ENCODE results near the gene SLC5A10. TPM values are rescaled to one million over a fixed set of nuclear protein-coding genes. Genes with fewer than 3 reads are reported as not detected.

SLC5A10 gene
- total RNA-seq = not detected in 2 replicates

DNA sequence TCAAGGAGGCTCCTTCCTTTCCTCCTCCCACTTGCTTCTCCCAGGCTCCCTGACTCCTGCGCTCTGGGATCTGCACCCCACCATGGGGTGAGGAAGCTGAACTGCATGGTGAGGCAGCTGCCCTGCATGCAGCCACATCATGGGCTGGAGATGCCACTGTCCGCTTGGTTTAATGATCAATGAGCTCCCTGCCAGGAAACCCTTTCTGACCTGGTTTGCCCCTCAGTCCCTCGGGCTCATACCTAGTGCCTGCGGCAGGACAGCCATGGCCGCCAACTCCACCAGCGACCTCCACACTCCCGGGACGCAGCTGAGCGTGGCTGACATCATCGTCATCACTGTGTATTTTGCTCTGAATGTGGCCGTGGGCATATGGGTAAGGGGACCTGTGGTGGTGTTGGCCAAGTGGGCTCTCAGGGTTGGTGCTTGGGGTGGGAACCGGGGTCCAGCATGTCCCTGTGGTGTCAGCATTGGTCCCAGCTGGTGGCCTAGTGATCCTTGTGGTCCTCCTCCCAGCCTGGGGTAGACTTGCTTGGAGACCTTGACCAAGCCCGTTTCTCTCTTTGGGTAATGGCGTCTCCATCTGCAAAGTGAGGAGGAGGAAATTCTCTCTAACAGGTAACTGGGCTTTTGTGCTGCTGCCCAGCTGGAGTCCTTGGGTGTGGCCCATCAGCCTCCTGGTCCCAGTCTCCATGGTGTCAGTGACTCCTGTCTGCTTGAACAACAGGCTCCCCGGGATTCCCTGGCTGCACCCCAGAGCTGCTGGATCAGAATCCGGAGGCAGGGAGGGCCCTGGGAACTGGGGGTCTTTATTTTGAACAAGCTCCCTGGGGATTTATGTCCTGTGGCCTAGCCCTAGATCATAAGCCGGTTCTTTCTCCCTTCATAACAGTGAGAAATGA is at the start of gene SLC5A10:
SLC5A10 (plus strand) TSS at position 225 of the 902 bp plus-strand sequence; CDS start at position 266, 41 bp downstream.

DNA sequence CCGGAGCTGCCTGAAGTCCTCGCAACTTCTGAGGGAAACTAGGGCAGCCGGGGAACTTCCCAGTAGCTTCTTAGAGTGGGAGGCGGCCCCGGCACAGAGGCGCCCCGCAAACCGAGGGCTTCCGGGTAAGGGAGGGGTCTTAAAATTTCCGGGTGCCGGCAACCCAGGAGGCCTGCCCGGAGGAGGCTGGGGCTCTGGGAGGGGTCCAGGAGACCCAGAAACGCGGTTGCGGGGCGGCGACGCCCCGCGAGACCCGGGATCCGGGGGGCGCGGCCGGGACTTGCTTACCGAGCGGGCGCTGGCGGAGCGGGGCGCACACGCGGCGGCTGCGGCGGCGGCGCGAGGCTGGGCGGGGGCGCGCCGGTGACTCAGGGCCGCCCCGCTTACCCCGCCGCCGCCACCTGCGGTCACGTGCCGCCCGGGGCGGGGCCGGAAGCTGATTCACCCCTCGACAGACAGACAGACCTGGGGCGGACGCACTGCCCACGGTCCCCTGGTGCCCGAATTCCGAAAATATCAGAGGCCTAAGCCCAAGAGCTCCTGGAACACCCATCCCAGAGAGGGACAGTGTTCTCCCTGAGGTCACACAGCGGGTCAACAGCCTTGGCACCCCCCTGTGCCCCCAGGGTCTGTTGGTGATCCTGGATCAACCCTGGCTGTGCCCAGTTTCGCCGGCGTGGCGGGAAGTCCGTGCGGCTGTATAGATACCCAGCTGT is 52.6 kb downstream of the SLC5A10 start, which contains the start of gene FAM83G:
FAM83G (minus strand) TSS at position 344 of the 716 bp plus-strand sequence. CDS start 723 bp downstream, outside the sequence.

DNA sequence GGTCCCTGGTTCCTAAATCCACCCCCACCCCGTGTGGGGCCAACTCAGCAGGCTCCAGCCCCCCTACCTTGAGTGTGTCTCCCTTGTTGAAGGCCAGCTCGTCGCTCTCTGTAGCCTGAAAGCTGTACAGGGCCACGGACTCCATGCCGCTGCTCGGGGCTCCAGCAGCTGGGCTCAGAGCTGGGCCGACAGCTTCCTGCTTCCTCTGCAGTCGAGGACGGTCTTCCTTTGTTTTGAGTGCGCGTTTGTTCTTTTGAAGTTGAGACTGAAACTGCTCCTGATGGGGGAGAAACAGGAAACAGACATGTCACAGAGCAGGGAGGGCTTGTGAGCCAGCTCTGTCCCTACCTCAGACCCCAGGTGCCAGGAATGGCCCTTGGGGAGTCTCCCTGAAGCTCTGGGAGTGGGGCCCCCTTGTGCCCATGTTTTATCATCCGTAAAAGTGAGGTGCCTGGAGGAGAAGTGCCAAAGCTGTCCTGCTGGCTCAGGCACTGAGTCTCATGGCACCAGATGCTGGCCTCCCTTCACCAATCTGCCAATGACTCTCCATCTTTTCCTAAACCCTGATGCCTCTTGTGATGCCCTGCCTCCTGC is 94.9 kb downstream of the SLC5A10 start, which contains the start of gene GRAP:
GRAP (minus strand) TSS at position 176 of the 594 bp plus-strand sequence; CDS start at position 145, 31 bp downstream.

Other genes starting within 250 kb of the SLC5A10 start
- under 0.01 TPM in 2 replicates for gene FBXW10, start 208.1 kb upstream of the SLC5A10 start, total RNA-seq
- gene TVP23B, start 171.0 kb upstream of the SLC5A10 start, total RNA-seq = 46.9 and 50.1 TPM in 2 replicates
- 39.7 and 40.7 TPM in 2 replicates for gene PRPSAP2, start 94.0 kb upstream of the SLC5A10 start, total RNA-seq
- 5.7 and 6.4 TPM in 2 replicates for gene FAM83G, start 52.6 kb downstream of the SLC5A10 start, total RNA-seq
- gene GRAP, start 94.8 kb downstream of the SLC5A10 start, total RNA-seq = 170 and 224 TPM in 2 replicates
- gene GRAPL, start 175.4 kb downstream of the SLC5A10 start, total RNA-seq = 35.2 and 71.3 TPM in 2 replicates

Measured in dermis lymphatic vessel endothelial cell (primary cell).